IPS DF 4.7 (cell line): ENCODE measurements around the gene NCF2.
"Not testable (repeated sequence)": the region's sequence is repeated elsewhere in the genome, so short reads cannot be mapped to it uniquely, and the experiment has no call there.

Source experiments
- DNase-seq: peaks from one replicate; pipeline ENCODE4 v3.0.0-alpha.2; 2013; ENCODE audit warnings: low spot score; ENCODE audit errors: extremely low read depth

NCF2 gene, protein sequence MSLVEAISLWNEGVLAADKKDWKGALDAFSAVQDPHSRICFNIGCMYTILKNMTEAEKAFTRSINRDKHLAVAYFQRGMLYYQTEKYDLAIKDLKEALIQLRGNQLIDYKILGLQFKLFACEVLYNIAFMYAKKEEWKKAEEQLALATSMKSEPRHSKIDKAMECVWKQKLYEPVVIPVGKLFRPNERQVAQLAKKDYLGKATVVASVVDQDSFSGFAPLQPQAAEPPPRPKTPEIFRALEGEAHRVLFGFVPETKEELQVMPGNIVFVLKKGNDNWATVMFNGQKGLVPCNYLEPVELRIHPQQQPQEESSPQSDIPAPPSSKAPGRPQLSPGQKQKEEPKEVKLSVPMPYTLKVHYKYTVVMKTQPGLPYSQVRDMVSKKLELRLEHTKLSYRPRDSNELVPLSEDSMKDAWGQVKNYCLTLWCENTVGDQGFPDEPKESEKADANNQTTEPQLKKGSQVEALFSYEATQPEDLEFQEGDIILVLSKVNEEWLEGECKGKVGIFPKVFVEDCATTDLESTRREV

DNA sequence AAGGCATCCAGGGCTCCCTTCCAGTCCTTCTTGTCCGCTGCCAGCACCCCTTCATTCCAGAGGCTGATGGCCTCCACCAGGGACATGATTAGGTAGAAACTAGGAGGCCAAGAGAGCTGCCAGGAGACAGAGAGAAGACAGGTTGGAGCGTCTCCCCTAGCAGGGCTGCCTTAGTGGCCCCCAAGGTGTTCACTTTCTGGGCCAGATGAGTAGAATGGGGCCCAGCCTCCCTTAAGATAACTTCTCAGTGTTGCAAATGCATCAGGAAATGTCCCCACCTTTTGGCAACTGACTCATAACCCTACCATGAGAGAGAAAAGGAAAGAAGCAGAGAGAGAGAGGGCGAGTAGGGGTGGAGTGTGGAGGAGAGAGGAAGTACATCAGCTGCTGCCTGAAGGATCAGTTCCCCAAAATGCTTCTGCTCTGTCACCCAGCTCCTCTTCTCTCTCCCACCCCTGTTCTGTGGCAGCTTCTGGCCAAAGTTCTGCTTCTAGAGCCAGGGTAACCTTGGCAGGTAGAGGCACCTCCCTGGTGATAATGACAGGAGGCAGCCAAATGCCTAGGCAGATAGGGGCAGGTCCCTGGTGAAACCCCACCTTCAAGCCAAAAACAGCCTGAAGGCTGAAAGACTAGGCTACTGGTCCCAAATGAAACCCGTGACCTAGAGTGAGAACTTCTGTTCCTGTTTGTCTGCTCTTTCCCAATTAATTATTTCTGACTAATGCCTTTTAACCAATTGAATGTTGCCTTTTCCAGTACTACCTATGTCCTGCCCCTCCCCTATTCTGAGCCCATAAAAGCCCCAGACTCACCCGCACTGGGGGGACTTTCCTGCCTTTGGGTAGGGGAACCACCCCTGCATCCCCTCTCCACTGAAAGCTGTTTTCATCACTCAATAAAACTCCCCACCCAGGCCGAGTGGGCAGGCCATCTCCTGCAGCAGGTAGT is at the start of gene NCF2:
NCF2 (minus strand) TSS at position 216 of the 948 bp plus-strand sequence; CDS start at position 86, 130 bp downstream.
- DNase-seq: no peak

DNA sequence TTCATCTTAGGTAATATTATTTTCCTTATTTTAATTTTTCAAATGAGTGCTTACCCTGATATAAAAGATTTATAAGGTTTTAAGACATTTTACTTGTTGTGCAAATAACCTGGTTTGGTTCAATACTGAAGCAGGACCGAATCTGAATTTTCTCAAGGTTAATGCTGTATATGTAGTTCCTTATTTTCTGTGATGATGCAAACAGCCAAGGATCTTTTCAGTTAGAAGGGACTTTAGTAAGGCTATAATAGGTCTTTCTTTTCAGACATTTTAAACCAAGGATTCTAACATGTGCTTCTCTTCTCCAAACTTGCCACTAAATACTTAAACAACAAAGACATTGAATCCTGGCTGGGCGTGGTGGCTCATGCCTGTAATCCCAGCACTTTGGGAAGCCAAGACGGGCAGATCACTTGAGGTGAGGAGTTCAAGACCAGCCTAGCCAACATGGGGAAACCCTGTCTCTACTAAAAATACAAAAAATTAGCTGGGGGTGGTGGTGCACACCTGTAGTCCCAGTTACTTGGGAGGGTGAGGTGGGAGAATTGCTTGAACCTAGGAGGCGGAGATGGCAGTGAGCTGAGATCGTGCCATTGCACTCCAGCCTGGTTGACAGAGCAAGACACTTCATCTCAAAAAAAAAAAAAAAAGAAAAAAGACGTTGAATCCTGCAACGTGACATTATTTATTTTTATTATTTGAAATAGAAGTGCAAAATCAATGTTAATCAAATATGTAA is 48.6 kb upstream of the NCF2 start:
- no peak for DNase-seq

DNA sequence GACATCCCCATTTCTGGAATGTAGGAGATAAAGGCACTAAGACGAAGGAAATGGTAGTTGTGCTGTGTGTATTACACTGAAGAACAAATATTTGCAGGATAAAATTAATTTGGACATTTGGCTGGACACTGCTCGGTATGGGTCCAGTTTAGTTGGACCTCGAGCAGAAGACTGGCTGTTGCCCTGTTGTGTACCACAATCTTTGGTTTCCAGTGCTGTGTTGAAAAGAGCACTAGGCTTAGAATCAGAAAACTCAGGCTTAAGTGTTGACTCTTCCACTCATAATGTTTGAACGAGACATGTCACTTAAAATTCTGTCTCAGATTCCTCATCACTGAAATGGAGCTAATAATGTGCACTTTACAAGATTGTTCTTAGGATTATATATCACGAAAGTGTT is 46.5 kb upstream of the NCF2 start:
- no peak for DNase-seq

DNA sequence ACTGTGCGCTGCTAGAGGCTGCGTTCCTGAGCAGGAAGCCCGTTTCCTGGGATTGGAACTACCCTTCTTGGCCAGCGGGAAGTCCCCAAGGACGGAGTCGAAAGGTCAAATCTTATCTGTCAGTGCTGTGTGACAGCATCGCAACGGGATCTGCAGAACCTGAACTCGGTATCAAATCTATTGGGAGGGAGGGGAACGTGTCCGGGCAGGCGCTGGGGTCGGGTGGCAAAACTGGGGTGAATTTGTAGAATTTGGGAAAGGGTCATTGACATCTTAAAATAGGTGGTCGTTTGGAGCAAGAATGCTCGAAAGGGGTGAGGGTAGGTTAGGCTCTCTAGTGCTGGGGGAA is 46.0 kb upstream of the NCF2 start:
- no peak for DNase-seq

DNA sequence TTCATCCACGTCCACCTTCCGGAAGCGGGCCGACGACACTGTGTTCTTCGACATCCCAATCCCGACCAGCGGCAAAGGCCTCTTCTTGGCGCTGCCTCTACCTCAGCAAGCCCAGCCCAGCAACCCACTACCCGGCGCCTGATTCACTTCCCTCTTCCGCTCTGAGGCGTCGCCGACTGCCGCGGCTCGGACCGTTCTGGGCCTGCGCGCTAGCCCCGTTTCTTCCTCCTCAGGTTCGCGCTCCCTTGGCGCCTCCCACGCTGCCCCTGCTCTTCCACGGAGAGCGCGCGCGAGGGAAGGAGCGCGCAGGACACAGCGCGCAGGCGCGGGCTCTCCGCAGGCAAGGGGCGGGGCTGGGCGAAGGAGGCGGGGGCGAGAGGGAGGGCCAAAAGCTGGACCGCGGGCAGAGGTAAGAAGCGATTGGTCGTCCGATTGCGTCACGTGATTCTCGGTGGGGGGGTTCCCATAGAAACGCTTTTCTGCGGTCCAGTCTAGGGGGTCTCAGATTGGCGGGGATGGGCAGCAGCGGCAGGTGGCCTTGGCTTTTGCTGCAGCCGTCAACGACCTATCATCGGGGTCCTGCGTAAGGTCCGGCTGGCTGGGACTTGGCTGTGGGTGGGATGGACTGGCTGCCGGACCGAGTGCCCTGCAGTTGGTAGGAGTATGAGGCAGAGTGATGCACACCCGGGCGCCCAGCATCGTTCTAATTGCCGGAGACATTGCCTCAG is 45.5 kb upstream of the NCF2 start, which contains the start of gene ARPC5:
ARPC5 (minus strand) TSS at position 178 of the 728 bp plus-strand sequence; CDS start at position 54, 124 bp downstream.
- DNase-seq: peak; percentile 81

DNA sequence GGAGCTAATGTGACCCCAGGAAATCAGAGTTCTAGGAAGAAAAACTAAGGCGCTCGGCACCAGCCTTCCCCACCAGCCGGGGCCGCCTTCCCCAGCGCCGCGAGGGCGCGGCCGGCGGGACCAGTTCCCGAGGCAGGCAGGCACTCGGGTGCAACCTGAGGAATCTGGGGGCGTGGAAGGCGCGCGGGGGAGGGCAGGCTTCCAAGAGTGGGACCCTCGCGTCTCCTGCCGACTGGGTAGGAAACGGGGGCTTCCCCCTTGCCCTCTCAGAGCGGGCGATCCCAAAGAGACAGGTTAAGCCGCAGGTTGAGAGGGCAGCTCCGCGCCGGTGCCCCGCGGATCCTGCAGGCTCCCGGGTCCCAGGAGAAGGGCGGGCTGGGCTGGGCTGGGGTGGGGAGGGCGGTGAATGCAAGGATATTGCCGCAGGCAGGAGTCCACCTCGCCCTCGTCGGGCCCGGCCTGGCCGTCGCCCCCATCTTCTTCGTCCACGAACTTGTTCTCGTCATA is 44.9 kb upstream of the NCF2 start:
- DNase-seq: no peak

DNA sequence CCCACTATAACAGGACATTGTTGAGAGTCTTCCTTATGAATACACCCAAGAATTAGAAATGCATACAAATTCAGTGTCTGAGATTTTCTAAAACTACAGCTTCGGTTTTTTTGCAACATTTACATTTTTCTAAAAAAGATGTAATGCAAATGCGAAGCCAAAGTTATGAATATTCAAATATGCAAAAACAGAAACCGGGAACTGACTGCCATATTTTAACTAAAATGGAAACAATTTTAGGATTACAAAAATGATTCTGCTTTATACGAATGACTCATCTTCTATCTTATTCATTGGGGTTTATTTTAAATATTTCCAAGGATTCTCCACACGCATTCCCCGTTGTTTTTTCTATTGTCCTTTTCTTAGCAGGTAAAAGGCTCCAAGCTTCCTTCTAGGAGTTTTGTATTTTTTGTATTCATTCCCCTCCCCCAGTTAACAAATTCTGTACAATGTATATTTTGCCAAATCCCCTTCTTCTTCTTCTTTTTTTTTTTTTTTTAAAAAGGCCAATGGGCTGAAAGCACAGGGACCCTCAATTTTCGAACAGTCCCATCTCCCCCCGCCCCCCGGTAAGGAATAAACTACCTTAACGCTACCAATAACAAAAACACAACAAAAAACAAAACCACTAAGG is 44.3 kb upstream of the NCF2 start:
- DNase-seq: no peak

DNA sequence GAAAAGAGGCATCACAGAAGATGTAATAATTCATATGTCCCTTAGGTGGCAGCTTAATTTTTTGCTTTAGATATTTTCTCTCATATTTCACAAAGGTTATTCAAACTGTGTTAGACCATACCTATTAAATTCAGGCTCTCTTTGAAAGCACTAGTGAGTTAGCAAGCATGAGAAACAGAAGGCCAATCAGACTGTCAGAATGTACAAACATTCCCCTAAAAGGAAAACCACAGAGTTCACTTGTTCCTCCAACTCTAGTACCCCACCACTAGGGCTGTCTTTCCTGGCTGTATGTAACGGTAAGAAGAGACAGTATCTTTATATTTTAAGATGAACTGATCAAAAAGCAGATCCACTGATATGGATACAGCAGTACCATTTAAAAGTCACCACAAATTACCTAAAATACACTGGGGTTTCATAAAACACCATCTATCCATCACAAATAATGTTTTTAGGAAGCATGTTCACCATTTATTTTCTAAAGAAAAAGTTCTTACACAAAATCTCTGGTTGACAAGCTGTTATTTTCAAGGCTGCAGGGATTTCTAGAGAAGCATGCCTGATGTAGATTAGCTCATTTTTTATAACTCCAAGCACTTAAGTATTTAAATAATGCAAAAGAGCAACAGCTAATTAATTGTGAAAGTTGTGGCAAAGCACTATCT is 43.6 kb upstream of the NCF2 start:
- DNase-seq: no peak

DNA sequence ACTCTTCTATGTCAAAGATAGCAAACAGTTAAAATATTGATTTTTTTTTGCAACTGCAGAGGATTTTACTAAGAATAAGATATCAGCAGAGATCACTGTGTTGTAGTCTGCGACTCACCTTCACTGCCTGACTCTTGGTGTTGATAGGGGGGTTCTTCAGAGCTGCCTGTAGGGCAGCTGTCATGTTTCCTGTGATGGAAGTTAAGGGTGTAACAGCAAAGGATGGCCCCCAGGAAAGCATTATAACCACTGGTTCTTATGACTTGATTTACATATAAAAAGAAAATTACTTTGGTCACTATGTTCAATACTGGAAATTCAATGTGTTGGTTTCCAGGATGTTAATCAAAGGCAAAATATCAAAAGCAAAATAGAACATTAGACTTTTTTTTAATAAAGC is 42.7 kb upstream of the NCF2 start:
- DNase-seq: no peak

DNA sequence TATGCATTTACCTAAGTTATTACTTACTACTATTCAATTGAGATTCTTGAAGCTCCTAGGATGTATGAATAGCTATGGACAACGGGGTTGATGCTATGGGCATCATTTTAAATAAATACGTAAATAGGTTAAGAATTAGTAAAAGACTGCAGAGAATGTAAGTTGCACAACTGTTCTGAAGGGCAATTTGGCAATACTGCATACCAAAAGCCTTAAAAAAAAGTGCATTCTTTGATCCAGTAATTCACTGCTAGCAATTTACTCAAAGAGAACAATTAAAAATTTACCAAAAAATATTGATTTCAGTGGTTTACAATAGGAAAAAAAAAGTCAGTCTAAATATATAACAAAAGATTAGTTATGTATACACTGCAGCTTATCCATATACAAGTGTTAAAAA is 41.9 kb upstream of the NCF2 start:
- DNase-seq: no peak

DNA sequence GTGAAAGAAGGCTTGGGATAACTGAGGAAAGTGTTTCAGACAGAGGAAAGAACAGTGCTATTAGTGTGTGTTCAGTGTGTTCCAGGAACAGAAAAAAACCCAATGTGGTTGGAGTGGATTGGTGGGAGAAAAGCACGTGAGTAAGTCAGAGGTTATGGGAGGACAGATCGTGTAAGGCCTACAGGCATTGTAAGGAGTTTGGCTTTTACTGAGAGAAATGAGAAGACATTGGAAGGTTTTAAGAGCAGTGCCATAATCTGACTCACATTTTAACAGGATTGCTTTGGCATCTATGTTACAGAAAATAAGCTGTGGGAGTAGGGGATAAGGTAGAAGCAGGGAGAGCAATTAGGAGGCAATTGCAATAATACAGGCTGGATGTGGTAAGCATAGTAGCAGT is 40.5 kb upstream of the NCF2 start:
- no peak for DNase-seq

DNA sequence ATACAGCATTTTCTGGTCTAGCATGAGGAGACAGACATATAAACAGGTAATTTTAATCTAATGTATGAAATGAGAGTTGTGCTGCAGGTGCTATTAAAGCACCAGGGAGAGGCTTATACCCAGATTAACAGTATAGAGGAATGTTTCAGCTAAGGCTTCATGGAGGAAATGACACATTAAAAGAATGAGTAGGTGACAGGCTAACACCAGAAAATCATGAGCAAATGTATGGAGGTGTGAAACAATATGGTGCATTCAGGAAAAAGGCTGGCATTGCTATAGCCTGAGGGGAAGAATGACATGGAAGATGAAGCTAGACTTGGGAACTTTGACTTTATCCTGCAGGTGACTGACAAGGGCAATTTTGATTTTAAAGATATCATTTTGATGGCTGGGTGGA is 38.3 kb upstream of the NCF2 start:
- no peak for DNase-seq

DNA sequence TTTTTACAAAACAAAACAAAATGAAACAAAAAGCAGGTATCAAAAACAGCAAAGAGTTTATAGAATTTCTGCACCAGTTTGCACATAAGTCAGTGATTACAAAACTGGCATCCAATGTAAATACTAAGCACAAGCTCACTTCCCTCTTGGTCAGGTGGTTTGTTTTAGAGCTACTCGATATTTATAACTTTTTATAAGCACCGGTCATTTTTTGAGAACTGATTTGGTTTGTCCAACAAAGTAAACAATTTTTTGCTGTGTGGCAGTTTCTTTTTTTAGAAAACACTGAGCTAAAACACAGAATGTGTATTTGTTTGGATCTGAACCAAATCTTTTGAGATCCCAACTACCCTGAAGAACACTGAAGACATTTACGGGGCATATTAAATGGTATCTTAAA is 36.0 kb upstream of the NCF2 start:
- DNase-seq: not testable (repeated sequence)

DNA sequence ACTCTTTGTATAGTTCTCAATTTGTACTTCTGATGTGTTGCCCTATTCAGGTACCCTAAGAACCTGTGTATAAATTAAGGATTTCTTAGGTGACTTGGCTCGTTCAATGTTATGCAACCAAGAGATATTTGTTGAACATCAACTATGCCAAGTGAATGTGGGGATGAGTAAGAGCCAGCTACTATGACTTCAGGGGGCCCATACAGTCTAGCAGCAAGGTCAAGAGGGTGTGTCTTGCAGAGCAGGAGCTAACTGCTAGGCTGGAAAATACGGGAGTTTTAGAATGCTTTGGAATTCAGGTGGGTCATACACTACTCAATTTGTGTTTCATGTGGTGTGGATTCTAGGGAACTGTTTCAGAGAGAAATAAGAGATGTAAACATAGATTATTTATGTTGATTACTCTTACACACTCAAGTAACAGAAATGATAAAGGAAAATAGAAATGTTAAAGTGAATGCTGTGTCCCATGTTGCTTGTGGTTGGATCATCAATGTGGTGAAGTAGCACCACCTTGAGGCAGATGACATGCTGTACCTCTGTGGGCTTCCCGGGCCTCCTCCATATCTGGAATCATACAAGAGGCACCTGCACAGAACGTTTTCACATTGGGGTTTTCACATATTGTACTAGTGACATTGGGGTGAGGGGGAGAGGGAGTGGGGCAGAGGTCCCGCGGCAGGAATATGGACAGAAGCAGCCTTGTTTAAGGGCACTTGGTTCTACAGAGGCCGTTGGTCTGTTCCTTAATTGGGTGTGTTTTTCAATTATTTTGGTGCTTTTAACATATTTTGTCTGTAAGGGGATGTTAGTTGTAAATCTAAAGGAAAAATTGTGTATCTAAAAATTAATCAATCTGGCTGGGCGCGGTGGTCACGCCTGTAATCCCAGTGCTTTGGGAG is 32.9 kb upstream of the NCF2 start:
- no peak for DNase-seq

DNA sequence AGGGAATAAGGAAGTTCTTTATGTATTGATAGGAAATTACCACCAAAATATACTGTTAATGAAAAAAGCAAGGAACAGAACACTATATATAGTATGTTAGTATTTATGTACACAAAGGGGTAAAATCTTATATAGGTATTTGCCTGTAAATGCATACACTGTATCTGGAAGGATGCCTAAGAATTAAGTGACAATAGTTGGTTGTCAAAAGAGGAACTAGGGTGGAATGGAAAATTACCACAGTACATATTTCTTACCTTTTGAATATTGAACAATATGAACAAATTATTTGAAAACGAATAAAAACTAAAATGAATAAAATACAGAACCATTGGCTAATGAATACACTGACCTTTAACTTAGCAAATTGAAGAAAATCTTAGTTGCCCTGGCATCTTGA is 31.8 kb upstream of the NCF2 start:
- no peak for DNase-seq

DNA sequence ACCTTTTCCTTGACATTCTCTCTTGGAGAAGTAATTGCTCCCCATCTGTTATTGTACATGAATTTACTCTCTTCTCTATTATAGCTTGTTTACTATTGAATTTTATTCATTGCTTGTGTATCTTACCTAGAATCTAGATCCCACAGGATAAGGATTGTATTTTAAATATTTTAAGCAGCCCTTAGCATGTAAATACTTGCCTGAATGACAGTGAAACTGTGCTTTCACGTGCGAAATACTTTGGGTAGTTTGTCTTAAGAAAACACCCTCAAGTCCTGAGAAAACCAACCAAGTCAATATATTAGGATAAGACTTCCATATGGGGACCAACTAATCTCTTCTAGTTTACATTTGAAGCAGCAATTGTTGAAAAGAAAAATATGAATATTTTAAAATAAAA is 30.1 kb upstream of the NCF2 start:
- DNase-seq: no peak

DNA sequence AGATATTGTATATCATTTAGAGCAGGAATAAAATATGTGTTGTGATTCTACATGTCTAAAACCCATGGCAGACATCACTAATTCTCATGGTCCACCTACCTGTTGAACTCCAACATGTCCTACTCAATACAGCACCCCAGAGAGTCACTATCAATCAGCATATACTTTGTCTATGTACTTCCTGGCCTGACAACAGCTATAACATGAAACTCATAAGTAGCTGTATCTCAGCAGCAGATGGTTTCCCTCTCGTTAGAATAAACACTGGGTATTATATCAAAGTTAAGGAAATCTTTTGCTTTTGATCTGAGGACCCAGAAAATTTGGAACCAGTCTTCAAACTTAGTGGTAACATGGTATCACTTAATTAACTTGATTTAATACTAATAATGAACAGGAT is 29.5 kb upstream of the NCF2 start:
- DNase-seq: no peak

DNA sequence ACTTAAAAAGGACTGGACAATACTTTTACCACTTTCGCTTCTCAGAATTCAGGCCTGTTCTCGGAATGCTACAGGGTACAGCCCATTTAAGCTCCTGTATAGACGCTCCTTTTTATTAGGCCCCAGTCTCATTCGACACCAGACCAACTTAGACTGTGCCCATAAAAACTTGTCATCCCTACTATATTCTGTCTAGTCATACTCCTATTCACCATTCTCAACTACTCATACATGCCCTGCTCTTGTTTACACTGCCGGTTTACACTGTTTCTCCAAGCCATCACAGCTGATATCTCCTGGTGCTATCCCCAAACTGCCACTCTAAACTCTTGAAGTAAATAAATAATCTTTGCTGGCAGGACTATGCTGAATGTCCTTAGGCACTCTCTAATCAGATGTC is 27.9 kb upstream of the NCF2 start:
- DNase-seq: not testable (repeated sequence)
